GM23338 (cell line): ENCODE data around the gene SORBS2. TPM values are rescaled to one million over a fixed set of nuclear protein-coding genes. Genes with fewer than 3 reads are reported as not detected.

ENCODE experiments used
- ATAC-seq: fragments of 200-7000 bp; cut with Tn5 transposase; 3 replicates; pipeline ENCODE4 v1.9.1; 2020
- DNase-seq: peaks from one replicate; pipeline ENCODE4 v3.0.0-alpha.2; 2015; ENCODE audit warnings: low spot score
- H2AFZ ChIP-seq: fragments of 200-600 bp; sonication (generic); 2 replicates; pipeline ENCODE4 v1.8.0; 2016; ENCODE audit warnings: antibody characterized with exemption, mild to moderate bottlenecking, moderate library complexity
- H3F3A ChIP-seq: fragments of 200-600 bp; sonication (generic); replicated peaks from 2 replicates; pipeline ENCODE4 v1.8.0; 2017; ENCODE audit warnings: antibody characterized with exemption, mixed run types, low read depth
- H3K27ac ChIP-seq: fragments of 200-600 bp; sonication (generic); 2 replicates; pipeline ENCODE4 v1.6.1; 2016; ENCODE audit warnings: low read depth
- H3K27me3 ChIP-seq: fragments of 200-600 bp; sonication (generic); 2 replicates; pipeline ENCODE4 v1.8.0; 2016; ENCODE audit warnings: mild to moderate bottlenecking, mixed run types, moderate library complexity; ENCODE audit not compliant: insufficient read depth
- H3K36me3 ChIP-seq: fragments of 200-600 bp; sonication (generic); 2 replicates; pipeline ENCODE4 v1.8.0; 2016; ENCODE audit warnings: mild to moderate bottlenecking; ENCODE audit not compliant: insufficient read depth
- H3K4me1 ChIP-seq: fragments of 200-600 bp; sonication (generic); 2 replicates; pipeline ENCODE4 v1.8.0; 2016; ENCODE audit warnings: mild to moderate bottlenecking, moderate library complexity; ENCODE audit not compliant: insufficient read depth
- H3K4me2 ChIP-seq: fragments of 200-600 bp; sonication (generic); 2 replicates; pipeline ENCODE4 v1.7.1; 2017; ENCODE audit warnings: mixed run types
- H3K4me3 ChIP-seq: fragments of 200-600 bp; sonication (generic); 2 replicates; pipeline ENCODE4 v1.6.1; 2016; ENCODE audit warnings: mixed run types
- H3K79me2 ChIP-seq: fragments of 200-600 bp; sonication (generic); replicated peaks from 2 replicates; pipeline ENCODE4 v1.8.0; 2017; ENCODE audit warnings: mild to moderate bottlenecking; ENCODE audit not compliant: insufficient read depth
- H3K9me2 ChIP-seq: fragments of 200-600 bp; sonication (generic); 2 replicates; pipeline ENCODE4 v1.8.0; 2017; ENCODE audit not compliant: insufficient read depth
- H4K20me1 ChIP-seq: fragments of 200-600 bp; sonication (generic); replicated peaks from 2 replicates; pipeline ENCODE4 v1.8.0; 2017; ENCODE audit warnings: mild to moderate bottlenecking; ENCODE audit not compliant: insufficient read depth
- H3K27ac Mint-ChIP-seq: 2 replicates; pipeline ENCODE4 v1.8.0; 2020; ENCODE audit warnings: inconsistent platforms, mild to moderate bottlenecking, moderate library complexity, mixed read lengths
- H3K27me3 Mint-ChIP-seq: 3 replicates; pipeline ENCODE4 v1.8.0; 2022; ENCODE audit warnings: low read depth, mild to moderate bottlenecking, moderate library complexity, mixed read lengths, inconsistent platforms; ENCODE audit not compliant: insufficient read depth, poor library complexity
- H3K36me3 Mint-ChIP-seq: 3 replicates; pipeline ENCODE4 v1.8.0; 2021; ENCODE audit warnings: low read depth, mild to moderate bottlenecking, inconsistent platforms, moderate library complexity, mixed read lengths
- H3K4me1 Mint-ChIP-seq: 3 replicates; pipeline ENCODE4 v1.8.0; 2020; ENCODE audit warnings: mild to moderate bottlenecking, inconsistent platforms, mixed read lengths
- H3K4me3 Mint-ChIP-seq: 3 replicates; pipeline ENCODE4 v1.8.0; 2021; ENCODE audit warnings: moderate library complexity, mild to moderate bottlenecking, inconsistent platforms, mixed read lengths
- H3K9me3 Mint-ChIP-seq: 3 replicates; pipeline ENCODE4 v1.8.0; 2020; ENCODE audit warnings: moderate library complexity, mild to moderate bottlenecking, inconsistent platforms, mixed read lengths
- CREB1 ChIP-seq: fragments of 250-450 bp; sonication (Bioruptor Pico); IDR thresholded peaks from 2 replicates; pipeline ENCODE4 v1.5.0; 2020; ENCODE audit warnings: low read depth, mild to moderate bottlenecking, moderate library complexity
- CTCF ChIP-seq, 2 experiments: fragments of 200-600 bp in 1 of 2; sonication (generic) in 1 of 2; conservative IDR thresholded peaks; 2 replicates each; pipeline versions ENCODE4 v1.5.1 to v1.6.1; 2016 to 2017; ENCODE audit warnings: antibody characterized with exemption in 2 of 2, low read depth in 2 of 2, mild to moderate bottlenecking in 2 of 2, moderate library complexity in 1 of 2
- ETS1 ChIP-seq: IDR thresholded peaks from 2 replicates; pipeline ENCODE4 v1.6.1; 2016; ENCODE audit warnings: antibody characterized with exemption
- EZH2 ChIP-seq: fragments of 200-600 bp; sonication (generic); IDR thresholded peaks from one replicate; pipeline ENCODE4 v1.8.0; 2017; ENCODE audit warnings: antibody characterized with exemption, mild to moderate bottlenecking, low read depth; ENCODE audit not compliant: unreplicated experiment
- EZH2phosphoT487 ChIP-seq: fragments of 200-600 bp; sonication (generic); IDR thresholded peaks from one replicate; pipeline ENCODE4 v1.8.1; 2018; ENCODE audit warnings: antibody characterized with exemption; ENCODE audit not compliant: unreplicated experiment
- JUNB ChIP-seq: IDR thresholded peaks from one replicate; pipeline ENCODE4 v1.6.1; 2016; ENCODE audit warnings: antibody characterized with exemption; ENCODE audit not compliant: unreplicated experiment
- NANOG ChIP-seq: IDR thresholded peaks from 2 replicates; pipeline ENCODE4 v1.6.1; 2016; ENCODE audit warnings: antibody characterized with exemption, borderline replicate concordance
- POLR2AphosphoS5 ChIP-seq: IDR thresholded peaks from 2 replicates; pipeline ENCODE4 v1.6.1; 2016; ENCODE audit warnings: antibody characterized with exemption, low read depth
- REST ChIP-seq: IDR thresholded peaks from one replicate; pipeline ENCODE4 v1.6.1; 2018; ENCODE audit warnings: antibody characterized with exemption; ENCODE audit not compliant: unreplicated experiment
- STAT1 ChIP-seq: IDR thresholded peaks from one replicate; pipeline ENCODE4 v1.6.1; 2016; ENCODE audit warnings: antibody characterized with exemption; ENCODE audit not compliant: unreplicated experiment
- ZNF114 ChIP-seq: fragments of 250-450 bp; sonication (Bioruptor Pico); IDR thresholded peaks from 2 replicates; pipeline ENCODE4 v1.5.0; 2020; ENCODE audit warnings: mild to moderate bottlenecking, moderate library complexity
- ZNF331 ChIP-seq: fragments of 250-450 bp; sonication (Bioruptor Pico); IDR thresholded peaks from 2 replicates; pipeline ENCODE4 v1.5.0; 2020; ENCODE audit warnings: low read depth, mild to moderate bottlenecking, moderate library complexity
- polyA plus RNA-seq: library from polyadenylated mRNA; unstranded; fragments of >200 nt; fragmentation: Nextera tagmentation; extraction: Ambion mirVana; gene quantifications from 2 replicates; pipeline ENCODE4 v1.2.1, GENCODE V29; 2016
- total RNA-seq: library from RNA; depleted of rRNA; stranded (reverse); fragments of >200 nt; shearing (Covaris generic); gene quantifications from 2 replicates; pipeline ENCODE4 v1.2.3, GENCODE V29; 2014

Gene SORBS2
- total and polyA plus RNA-seq, 2 experiments from 2014 or later: 17.8 to 27.6 TPM

- no peaks in the 10 kb centered on the region for H3K36me3 Mint-ChIP-seq
- H2AFZ ChIP-seq: peak overlapping the region; percentile 87; the same call in 1 of the 2 replicates
- H3K36me3 ChIP-seq: no peaks in the 10 kb centered on the region
- H3K27ac ChIP-seq: no peak overlapping the region
- H3K4me1 Mint-ChIP-seq: peaks cover 18% of the 10 kb centered on the region
- H3K27ac Mint-ChIP-seq: no peak overlapping the region
- DNase-seq (no peak), ATAC-seq (no peak)
- H3K79me2 ChIP-seq: no peaks in the 10 kb centered on the region
- no peak overlapping the region for H3K4me3 Mint-ChIP-seq
- peaks cover 7% of the 10 kb centered on the region for H3K27me3 Mint-ChIP-seq
- H4K20me1 ChIP-seq: no peaks in the 10 kb centered on the region
- 0 out of 2 replicates have a peak, but pooled peaks cover 6% of the 10 kb centered on the region for H3K27me3 ChIP-seq
- no peaks in the 10 kb centered on the region for H3F3A ChIP-seq
- no peak for TF ChIP-seq POLR2AphosphoS5
- TF ChIP-seq EZH2: no peak
- TF ChIP-seq ZNF114 (CRISPR knock-in tag): no peak
- TF ChIP-seq CTCF (conservative IDR thresholded peaks at IDR 0.05; ENCODE audit: low read depth in 2 of 2): no peak
- TF ChIP-seq JUNB: no peak
- no peak for TF ChIP-seq ZNF331 (CRISPR knock-in tag)
- TF ChIP-seq ETS1: no peak
- no peak for TF ChIP-seq STAT1
- no peaks in the 10 kb centered on the region; the same call in 1 of the 3 replicates for H3K9me3 Mint-ChIP-seq
- H3K9me2 ChIP-seq: no peaks in the 10 kb centered on the region
- H3K4me2 ChIP-seq: no peak overlapping the region
- H3K4me3 ChIP-seq: no peak overlapping the region
- H3K4me1 ChIP-seq: peaks cover 10% of the 10 kb centered on the region
Measured at GRCh38 chr4:185580699-185581098, 231.3 kb downstream of the SORBS2 start.

- no peak overlapping the region for H3K27ac Mint-ChIP-seq
- no peak for DNase-seq
- H3K27me3 Mint-ChIP-seq: peaks cover 9% of the 10 kb centered on the region
- no peak for TF ChIP-seq REST
- TF ChIP-seq NANOG: no peak
- TF ChIP-seq EZH2phosphoT487: no peak
- TF ChIP-seq ZNF114 (CRISPR knock-in tag): no peak
- no peak for TF ChIP-seq ZNF331 (CRISPR knock-in tag)
- TF ChIP-seq CREB1 (CRISPR knock-in tag): no peak
- TF ChIP-seq EZH2: no peak
- TF ChIP-seq POLR2AphosphoS5: no peak
Measured at GRCh38 chr4:185578284-185578683, 233.7 kb downstream of the SORBS2 start.

More at GRCh38 chr4:185578284-185578683, 233.7 kb downstream of the SORBS2 start:
- no peak overlapping the region for H3K4me2 ChIP-seq
- no peak overlapping the region for H2AFZ ChIP-seq
- H4K20me1 ChIP-seq: no peaks in the 10 kb centered on the region
- Mint-ChIP-seq H3K4me1 (peaks cover 14% of the 10 kb centered on the region), H3K9me3 (no peaks in the 10 kb centered on the region; the same call in 2 of the 3 replicates), H3K4me3 (no peak overlapping the region), H3K36me3 (no peaks in the 10 kb centered on the region)
- H3K27ac ChIP-seq: no peak overlapping the region
- H3K79me2 ChIP-seq: no peaks in the 10 kb centered on the region
- H3K4me3 ChIP-seq: no peak overlapping the region
- H3K4me1 ChIP-seq: no peaks in the 10 kb centered on the region; the same call in 1 of the 2 replicates
- H3K9me2 ChIP-seq: no peaks in the 10 kb centered on the region
- no peak for ATAC-seq
- no peaks in the 10 kb centered on the region for H3K27me3 ChIP-seq
- H3K36me3 ChIP-seq: no peaks in the 10 kb centered on the region
- H3F3A ChIP-seq: no peaks in the 10 kb centered on the region
